Activated CD4-positive, alpha-beta T cell treated with anti-CD3 and anti-CD28 coated beads, Interleukin-2, amount 50 U/mL, for 48 hours (primary cell): ENCODE results near the gene CACNG7.
"Not testable (repeated sequence)": the region's sequence is repeated elsewhere in the genome, so short reads cannot be mapped to it uniquely, and the experiment has no call there.

Source experiments
- DNase-seq, 2 experiments: peaks; one replicate each; pipeline ENCODE4 v3.0.0-alpha.2; 2020

Gene CACNG7, protein sequence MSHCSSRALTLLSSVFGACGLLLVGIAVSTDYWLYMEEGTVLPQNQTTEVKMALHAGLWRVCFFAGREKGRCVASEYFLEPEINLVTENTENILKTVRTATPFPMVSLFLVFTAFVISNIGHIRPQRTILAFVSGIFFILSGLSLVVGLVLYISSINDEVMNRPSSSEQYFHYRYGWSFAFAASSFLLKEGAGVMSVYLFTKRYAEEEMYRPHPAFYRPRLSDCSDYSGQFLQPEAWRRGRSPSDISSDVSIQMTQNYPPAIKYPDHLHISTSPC

DNA sequence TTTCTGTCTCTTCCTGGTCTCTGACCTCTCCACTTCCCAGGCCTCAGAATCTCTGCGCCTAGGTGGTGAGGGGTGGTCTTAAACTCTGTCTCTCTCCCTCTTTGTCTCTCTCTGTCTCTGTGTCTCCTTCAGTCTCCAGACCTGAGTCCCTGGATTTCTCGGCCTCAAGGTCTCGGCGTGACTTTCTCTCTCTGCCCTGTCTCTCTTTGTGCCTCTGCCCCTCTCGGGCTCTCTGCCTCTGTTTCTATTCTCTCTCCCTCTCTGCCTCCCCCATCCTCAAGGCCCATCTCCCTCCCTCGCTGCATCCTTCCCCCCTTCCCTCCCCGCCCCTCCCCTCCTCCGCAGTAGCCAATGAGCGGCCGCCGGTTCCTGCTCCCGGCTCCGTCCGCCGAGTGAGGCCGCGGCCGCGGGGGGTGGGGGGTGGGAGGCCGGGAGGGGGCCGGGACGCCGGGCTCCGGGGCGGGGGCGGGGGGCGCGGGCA lies at the start of gene CACNG7:
CACNG7 (plus strand) TSS at position 344 of the 481 bp plus-strand sequence. CDS start 3,554 bp downstream, outside the sequence.
- DNase-seq = no peak

DNA sequence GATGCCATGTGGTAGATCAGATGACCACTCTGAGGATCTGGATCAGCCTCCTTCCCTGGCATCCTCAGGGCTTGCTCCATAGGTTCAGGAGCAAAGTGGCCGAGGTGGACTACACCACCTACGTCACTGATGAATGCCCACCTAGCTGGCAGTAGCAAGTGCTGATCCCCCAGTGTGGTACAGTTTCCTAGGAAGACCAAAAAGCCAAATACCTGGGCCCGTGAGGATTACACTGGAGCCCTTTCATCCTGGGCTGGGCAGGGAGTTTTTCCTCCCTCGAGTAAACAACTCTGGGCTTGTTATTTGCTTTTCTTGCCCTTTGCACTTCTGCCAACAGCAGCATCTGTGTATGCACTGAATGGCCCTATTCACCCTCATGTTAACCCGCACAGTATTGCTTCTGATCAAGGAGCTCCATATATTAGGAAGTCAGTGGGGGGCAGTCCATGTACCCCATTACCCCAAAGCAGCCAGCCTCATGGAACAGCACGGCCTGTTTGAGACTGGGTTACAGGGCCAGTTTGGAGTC lies 44.7 kb upstream of the CACNG7 start:
- DNase-seq = no peak

- no peak for DNase-seq
Observed at GRCh38 chr19:53865523-53865917, 43.6 kb upstream of the CACNG7 start.

GRCh38 chr19:53865918-53866864 lies 42.9 kb upstream of the CACNG7 start:
- peak; percentile 69 to 72 for DNase-seq

- no peak for DNase-seq
Observed at GRCh38 chr19:53866865-53867224, 42.2 kb upstream of the CACNG7 start.

GRCh38 chr19:53867225-53868090 lies 41.6 kb upstream of the CACNG7 start, which contains the start of gene MYADM:
Gene MYADM, plus strand, starts transcription at chr19:53867883. Its CDS starts 5,647 bp downstream, at chr19:53873530.
- DNase-seq = peak; percentile 99

- DNase-seq = peak; percentile 44 to 53
Observed at GRCh38 chr19:53868091-53868891, 40.8 kb upstream of the CACNG7 start.

DNA sequence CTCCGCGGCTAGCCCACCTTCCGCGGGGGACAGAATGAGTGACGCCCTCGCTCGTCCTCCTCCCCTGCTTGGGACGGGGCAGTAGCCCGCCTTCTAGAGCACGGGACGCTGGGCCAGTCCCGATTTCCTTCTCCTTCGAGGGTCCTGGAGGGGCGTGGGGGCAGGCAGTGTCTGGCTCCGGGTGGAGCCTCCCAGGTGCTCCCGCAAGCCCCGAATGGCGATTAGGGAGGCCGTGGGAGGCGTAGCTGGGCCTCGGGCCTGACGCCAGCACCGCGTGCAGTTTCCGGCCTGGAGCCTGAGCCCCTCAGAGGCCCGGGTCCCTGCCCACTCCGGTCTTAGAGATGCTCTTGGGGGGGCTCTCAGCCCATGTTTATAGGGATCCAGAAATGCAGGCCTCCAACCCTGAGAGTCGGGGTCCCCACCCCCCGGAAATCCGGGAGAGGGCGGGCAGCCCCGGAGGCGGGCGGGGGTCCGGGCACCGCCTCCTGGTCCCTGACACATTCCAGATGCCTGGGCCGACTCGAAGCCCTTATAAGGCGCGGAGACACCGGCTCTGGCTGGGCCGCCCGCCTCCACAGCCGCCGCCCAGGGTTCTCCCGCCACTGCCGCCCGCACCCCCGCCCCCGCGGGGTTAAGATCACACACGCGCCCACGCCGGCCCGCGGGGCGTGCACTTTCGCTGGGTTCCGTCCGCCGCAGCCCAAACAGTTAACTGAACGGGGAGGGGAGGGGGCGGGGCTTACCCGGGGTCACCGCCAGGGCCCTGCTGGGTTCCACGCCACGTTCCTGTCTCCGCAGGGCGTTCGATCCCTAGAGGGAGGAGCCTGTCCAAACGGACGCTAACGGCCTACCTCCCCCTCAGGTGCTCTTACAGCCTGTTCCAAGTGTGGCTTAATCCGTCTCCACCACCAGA lies 39.9 kb upstream of the CACNG7 start:
- DNase-seq = peak; percentile 86 to 89

DNA sequence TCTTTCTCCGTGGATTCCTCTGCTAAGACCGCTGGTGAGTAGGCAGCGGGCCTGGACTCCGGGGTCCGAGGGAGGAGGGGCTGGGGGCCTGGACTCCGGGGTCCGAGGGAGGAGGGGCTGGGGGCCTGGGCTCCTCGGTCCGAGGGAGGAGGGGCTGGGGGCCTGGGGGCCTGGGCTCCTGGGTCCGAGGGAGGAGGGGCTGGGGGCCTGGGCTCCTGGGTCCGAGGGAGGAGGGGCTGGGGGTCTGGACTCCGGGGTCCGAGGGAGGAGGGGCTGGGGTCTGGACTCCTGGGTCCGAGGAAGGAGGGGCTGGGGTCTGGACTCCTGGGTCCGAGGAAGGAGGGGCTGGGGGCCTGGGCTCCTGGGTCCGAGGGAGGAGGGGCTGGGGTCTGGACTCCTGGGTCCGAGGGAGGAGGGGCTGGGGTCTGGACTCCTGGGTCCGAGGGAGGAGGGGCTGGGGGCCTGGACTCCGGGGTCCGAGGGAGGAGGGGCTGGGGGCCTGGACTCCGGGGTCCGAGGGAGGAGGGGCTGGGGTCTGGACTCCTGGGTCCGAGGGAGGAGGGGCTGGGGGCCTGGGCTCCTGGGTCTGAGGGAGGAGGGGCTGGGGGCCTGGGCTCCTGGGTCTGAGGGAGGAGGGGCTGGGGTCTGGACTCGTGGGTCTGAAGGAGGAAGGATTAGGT lies 39.1 kb upstream of the CACNG7 start:
- not testable (repeated sequence) for DNase-seq

DNA sequence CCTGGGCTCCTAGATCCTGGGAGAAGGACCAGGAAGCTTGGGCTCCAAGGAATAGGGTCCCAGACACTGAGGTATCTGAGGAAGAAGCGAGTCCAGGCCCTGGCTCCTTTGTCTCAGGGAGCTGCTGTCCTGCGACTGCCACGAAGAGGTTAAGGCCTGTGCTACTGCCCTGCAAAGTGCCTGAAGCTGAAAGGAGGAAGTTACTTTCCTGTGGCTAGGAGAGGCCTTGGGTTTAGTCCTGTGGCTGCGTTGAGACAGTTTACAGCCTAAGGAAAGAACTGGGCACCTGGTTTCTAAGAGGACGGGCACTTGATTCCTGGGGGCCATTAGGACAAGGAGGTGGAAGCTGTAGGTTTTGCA lies 38.6 kb upstream of the CACNG7 start:
- DNase-seq = no peak

DNA sequence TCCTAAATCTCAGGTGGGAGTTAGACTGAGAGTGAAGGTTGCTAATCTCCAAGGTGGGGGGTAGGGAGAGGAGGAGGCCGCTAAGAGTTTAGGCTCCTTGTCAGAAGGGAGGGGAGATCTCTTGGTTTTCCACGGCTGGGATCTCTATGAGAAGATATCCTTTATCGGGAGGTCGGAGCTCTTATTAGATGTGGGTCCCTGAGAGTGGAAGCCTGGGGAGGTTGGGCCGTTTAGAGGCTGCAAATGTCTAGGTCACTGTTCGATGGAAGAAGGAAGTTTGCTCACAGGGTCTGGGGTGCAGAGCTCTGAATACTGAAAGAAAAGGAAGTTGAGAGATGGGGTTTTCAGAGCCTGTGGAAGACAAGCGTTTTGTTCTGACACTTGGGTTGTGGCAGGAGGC lies 37.6 kb upstream of the CACNG7 start:
- no peak for DNase-seq

DNA sequence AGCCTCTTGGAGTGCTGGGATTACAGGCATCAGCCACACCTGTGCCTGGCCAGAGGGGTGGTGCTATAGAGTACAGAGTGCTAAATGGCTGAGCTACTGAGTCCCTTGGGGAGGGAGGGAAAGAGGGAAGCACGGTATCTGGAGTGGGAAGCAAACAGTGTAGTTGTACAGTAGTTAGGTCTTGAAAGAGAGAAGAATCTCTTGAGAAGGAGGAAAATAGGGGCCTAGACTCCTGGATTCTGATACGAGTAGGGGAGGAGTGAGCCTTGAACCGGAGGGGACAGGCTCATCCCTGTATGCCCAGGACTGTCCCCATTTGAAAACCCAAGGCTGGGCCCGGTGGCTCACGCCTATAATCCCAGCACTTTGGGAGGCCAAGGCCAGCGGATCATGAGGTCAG lies 36.3 kb upstream of the CACNG7 start:
- no peak for DNase-seq

- no peak for DNase-seq
Observed at GRCh38 chr19:53873773-53874605, 35.1 kb upstream of the CACNG7 start.

- DNase-seq = no peak
Observed at GRCh38 chr19:53874606-53874990, 34.5 kb upstream of the CACNG7 start.

DNA sequence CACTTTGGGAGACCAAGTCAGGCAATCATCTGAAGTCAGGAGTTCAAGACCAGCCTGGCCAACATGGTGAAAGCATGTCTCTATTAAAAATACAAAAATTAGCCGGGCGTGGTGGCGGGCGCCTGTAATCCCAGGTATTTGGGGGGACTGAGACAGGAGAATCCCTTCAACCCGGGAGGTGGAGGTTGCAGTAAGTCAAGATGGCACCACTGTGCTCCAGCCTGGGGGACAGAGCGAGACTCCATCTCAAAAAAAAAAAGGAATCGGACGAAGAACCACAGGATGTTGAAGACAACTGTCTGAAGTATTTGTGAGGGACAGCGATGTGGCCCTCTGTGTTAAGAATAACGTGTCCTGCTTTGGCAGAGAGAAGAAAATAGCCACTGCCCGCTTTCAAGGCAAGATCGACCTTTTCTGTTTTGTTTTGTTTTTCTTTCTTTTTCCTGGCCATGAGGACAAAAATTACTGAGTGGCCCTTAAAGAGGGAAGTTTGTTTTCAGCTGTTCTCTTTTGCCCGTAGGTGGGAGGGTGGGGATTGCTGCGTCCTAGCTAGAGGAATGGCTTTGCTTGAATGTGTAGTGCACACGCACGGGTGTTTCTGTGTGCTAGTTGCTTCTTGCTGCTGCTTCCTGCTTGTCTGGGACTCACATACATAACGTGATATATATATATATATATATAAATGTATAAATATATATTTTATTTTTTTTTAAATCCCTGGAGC lies 33.3 kb upstream of the CACNG7 start:
- no peak for DNase-seq

DNA sequence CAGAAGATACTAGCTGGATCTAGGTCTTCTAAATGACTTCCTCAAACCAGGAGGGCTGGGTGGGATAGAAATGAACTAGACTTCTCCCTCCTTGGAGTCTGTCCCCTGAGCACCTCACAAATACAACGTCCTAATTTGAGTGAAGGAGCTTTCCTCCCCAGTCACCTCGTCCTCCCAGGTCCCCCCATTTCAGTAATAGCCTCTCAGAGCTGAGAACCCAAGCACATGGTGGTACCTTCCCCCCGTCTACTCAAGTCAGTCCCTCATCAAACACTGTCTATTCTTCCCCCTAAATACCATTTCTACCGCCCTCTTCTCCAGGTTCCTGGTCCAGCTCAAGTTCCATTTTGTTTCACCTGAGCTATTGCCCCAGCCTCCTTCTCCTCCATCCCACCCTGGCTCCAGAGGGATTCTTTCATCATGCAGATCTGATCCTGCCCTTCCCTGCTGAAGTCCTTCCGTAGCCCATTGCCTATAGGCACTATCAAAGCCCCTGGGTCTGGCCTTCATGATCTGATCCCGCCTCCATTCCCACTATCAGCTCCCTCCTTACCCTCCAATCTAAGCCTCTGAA lies 32.3 kb upstream of the CACNG7 start:
- DNase-seq = no peak

DNA sequence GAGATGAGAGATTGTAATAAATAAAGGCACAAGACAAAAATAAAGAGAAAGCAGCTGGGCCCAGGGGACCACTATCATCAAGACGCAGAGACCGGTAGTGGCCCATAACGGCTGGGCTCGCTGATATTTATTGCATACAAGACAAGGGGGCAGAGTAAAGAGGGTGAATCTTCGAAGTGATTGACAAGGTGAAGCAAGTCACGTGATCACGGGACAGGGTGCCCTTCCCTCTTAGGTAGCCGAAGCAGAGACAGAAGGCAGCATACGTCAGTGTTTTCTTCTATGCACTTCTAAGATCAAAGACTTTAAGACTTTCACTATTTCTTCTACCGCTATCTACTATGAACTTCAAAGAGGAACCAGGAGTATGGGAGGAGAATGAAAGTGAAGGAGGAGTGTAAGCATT lies 31.7 kb upstream of the CACNG7 start:
- peak in 1 of 2 experiments; percentile 27 for DNase-seq

- DNase-seq = no peak
Observed at GRCh38 chr19:53878776-53879139, 30.3 kb upstream of the CACNG7 start.
